GM12878 (cell line): ENCODE data around the gene ACRBP. TPM values are rescaled to one million over a fixed set of nuclear protein-coding genes. Genes with fewer than 3 reads are reported as not detected.
A peak's percentile ranks its signal among the peaks of the same experiment; 100 is the strongest.

Experiments
- BHLHE40 ChIP-seq, 2 experiments: fragments of 450-650 bp in 1 of 2; IDR thresholded peaks; 2 replicates each; pipeline ENCODE4 v1.6.1; 2011 to 2017; ENCODE audit warnings: low read depth in 2 of 2, borderline replicate concordance in 1 of 2, improper control_type of control experiment in 1 of 2, low read length in 1 of 2, mild to moderate bottlenecking in 1 of 2
- BRCA1 ChIP-seq: IDR thresholded peaks from 2 replicates; pipeline ENCODE4 v1.6.1; 2011; ENCODE audit warnings: low read depth, low read length, improper control_type of control experiment
- CHD1 ChIP-seq: IDR thresholded peaks from 2 replicates; pipeline ENCODE4 v1.6.1; 2012; ENCODE audit warnings: low read depth, low read length, improper control_type of control experiment
- EP300 ChIP-seq, 2 experiments: fragments of 150-350 bp in 1 of 2; IDR thresholded peaks; 2 replicates each; pipeline ENCODE4 v1.6.1; 2011 to 2012; ENCODE audit warnings: low read depth in 2 of 2, low read length in 2 of 2, borderline replicate concordance in 1 of 2, improper control_type of control experiment in 1 of 2, inconsistent platforms in 1 of 2; ENCODE audit not compliant: control insufficient read depth in 1 of 2
- ETV6 ChIP-seq, 2 experiments: fragments of 450-650 bp in 1 of 2; IDR thresholded peaks in 1 of 2; conservative IDR thresholded peaks in 1 of 2; 2 replicates each; pipeline ENCODE4 v1.6.1; 2014; ENCODE audit warnings: antibody characterized with exemption in 1 of 2, borderline replicate concordance in 1 of 2, low read depth in 1 of 2, mild to moderate bottlenecking in 1 of 2, moderate library complexity in 1 of 2
- FOXK2 ChIP-seq: fragments of 450-650 bp; IDR thresholded peaks from 2 replicates; pipeline ENCODE4 v1.6.1; 2017; ENCODE audit warnings: mild to moderate bottlenecking, moderate library complexity
- HCFC1 ChIP-seq: fragments of 150-350 bp; IDR thresholded peaks from 2 replicates; pipeline ENCODE4 v1.6.1; 2014; ENCODE audit warnings: low read length
- JUNB ChIP-seq: IDR thresholded peaks from 2 replicates; pipeline ENCODE4 v1.6.1; 2016; ENCODE audit warnings: antibody characterized with exemption, mild to moderate bottlenecking
- KAT2A ChIP-seq: conservative IDR thresholded peaks from 2 replicates; pipeline ENCODE4 v1.6.1; 2011; ENCODE audit warnings: low read depth, low read length; ENCODE audit not compliant: control insufficient read depth
- MTA3 ChIP-seq: IDR thresholded peaks from 2 replicates; pipeline ENCODE4 v1.6.1; 2012; ENCODE audit warnings: low read length, inconsistent platforms, borderline replicate concordance
- NR2C2 ChIP-seq: IDR thresholded peaks from 2 replicates; pipeline ENCODE4 v1.6.1; 2011; ENCODE audit warnings: borderline replicate concordance, low read depth; ENCODE audit not compliant: control insufficient read depth, insufficient read length
- NRF1 ChIP-seq: conservative IDR thresholded peaks from 2 replicates; pipeline ENCODE4 v1.6.1; 2011; ENCODE audit warnings: mild to moderate bottlenecking, low read depth, low read length, improper control_type of control experiment
- RCOR1 ChIP-seq: conservative IDR thresholded peaks from 2 replicates; pipeline ENCODE4 v1.6.1; 2012; ENCODE audit warnings: low read depth, low read length, improper control_type of control experiment
- SMC3 ChIP-seq: IDR thresholded peaks from 2 replicates; pipeline ENCODE4 v1.6.1; 2011; ENCODE audit warnings: low read length, improper control_type of control experiment, borderline replicate concordance
- SPI1 ChIP-seq: IDR thresholded peaks from 2 replicates; pipeline ENCODE4 v1.6.1; 2011; ENCODE audit warnings: low read depth, mild to moderate bottlenecking, low read length, moderate library complexity, borderline replicate concordance; ENCODE audit not compliant: insufficient read depth
- SREBF1 ChIP-seq: IDR thresholded peaks from 2 replicates; pipeline ENCODE4 v1.6.1; 2012; ENCODE audit warnings: mild to moderate bottlenecking, low read length
- TBL1XR1 ChIP-seq: IDR thresholded peaks from 2 replicates; pipeline ENCODE4 v1.6.1; 2012; ENCODE audit warnings: low read depth, low read length, improper control_type of control experiment
- ZNF24 ChIP-seq: fragments of 450-650 bp; IDR thresholded peaks from 2 replicates; pipeline ENCODE4 v1.6.1; 2017; ENCODE audit warnings: antibody characterized with exemption, mild to moderate bottlenecking
- ZNF274 ChIP-seq: IDR thresholded peaks from one replicate; pipeline ENCODE4 v1.8.0; 2011; ENCODE audit not compliant: insufficient read length, insufficient read depth
- polyA plus RNA-seq, 11 experiments: library from polyadenylated mRNA; depleted of rRNA in 4 of 11; unstranded in 6 of 11; stranded (reverse) in 5 of 11; fragments of >200 nt; fragmentation: Nextera tagmentation in 4 of 11; fragmentation: Illumina TruSeq in 1 of 11; extraction: Ambion mirVana in 4 of 11; extraction: Trizol in 1 of 11; gene quantifications; 1 replicate in 1 of 11; 2 replicates in 10 of 11; pipeline versions ENCODE4 v1.2.1 to v1.2.3, GENCODE V29; 2011 to 2016; ENCODE audit warnings: inconsistent platforms in 2 of 11, missing spikeins in 2 of 11, low read depth in 1 of 11
- total RNA-seq, 4 experiments: library from RNA; depleted of rRNA in 3 of 4; stranded (reverse); fragments of >200 nt in 3 of 4; fragmentation: Illumina TruSeq in 1 of 4; extraction: Trizol in 1 of 4; gene quantifications; 2 replicates each; pipeline versions ENCODE4 v1.2.1 to v1.2.3, GENCODE V29; 2013 to 2021
- TF ChIP-seq, protein P1 (sequence below): fragments of 450-650 bp; formaldehyde crosslinking; IDR thresholded peaks from 2 replicates; pipeline ENCODE4 v1.4.0; 2020; ENCODE audit warnings: mild to moderate bottlenecking, moderate library complexity
- TF ChIP-seq, protein P2 (sequence below): fragments of 450-650 bp; formaldehyde crosslinking; IDR thresholded peaks from 2 replicates; pipeline ENCODE4 v1.4.0; 2022; ENCODE audit warnings: mild to moderate bottlenecking, moderate library complexity
- TF ChIP-seq, protein P3 (sequence below): fragments of 450-650 bp; IDR thresholded peaks from 2 replicates; pipeline ENCODE4 v1.6.1; 2018; ENCODE audit warnings: borderline replicate concordance, mild to moderate bottlenecking; ENCODE audit not compliant: partially characterized antibody

ACRBP gene
- total and polyA plus RNA-seq, 10 of the 15 experiments (the other 5 are each of a cell fraction or from before 2014, with no cell fraction given), result 0.54 to 1.4 (median 0.87) TPM

DNA sequence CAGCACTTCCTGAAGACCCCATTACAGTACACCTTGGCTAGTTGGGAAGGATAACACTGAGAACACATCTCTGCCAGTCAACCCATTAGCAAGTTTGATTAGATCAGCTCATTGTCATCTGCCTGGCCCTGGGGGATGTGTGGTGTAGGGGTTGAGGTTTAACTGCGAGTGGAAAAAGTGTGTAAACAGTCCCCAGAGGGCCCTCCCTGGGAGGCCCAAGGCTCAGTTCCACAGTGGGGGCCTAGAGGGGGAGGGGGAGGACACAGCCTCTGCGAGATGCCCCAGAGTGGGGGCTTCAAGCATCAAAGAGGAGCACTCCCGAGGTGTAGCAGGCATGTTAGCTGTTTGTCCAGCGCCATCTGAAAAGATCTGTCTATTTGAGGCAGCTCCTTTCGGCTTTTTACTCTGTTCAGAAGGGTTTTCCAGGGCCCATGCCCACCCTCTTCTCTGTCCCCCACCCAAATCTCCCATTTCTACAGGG, 11.8 kb downstream of the ACRBP start (continued):
- TF ChIP-seq, protein P1, sequence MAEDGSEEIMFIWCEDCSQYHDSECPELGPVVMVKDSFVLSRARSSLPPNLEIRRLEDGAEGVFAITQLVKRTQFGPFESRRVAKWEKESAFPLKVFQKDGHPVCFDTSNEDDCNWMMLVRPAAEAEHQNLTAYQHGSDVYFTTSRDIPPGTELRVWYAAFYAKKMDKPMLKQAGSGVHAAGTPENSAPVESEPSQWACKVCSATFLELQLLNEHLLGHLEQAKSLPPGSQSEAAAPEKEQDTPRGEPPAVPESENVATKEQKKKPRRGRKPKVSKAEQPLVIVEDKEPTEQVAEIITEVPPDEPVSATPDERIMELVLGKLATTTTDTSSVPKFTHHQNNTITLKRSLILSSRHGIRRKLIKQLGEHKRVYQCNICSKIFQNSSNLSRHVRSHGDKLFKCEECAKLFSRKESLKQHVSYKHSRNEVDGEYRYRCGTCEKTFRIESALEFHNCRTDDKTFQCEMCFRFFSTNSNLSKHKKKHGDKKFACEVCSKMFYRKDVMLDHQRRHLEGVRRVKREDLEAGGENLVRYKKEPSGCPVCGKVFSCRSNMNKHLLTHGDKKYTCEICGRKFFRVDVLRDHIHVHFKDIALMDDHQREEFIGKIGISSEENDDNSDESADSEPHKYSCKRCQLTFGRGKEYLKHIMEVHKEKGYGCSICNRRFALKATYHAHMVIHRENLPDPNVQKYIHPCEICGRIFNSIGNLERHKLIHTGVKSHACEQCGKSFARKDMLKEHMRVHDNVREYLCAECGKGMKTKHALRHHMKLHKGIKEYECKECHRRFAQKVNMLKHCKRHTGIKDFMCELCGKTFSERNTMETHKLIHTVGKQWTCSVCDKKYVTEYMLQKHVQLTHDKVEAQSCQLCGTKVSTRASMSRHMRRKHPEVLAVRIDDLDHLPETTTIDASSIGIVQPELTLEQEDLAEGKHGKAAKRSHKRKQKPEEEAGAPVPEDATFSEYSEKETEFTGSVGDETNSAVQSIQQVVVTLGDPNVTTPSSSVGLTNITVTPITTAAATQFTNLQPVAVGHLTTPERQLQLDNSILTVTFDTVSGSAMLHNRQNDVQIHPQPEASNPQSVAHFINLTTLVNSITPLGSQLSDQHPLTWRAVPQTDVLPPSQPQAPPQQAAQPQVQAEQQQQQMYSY (CRISPR knock-in tag), result 0 out of 2 replicates have a peak, but pooled peaks have one; percentile 9
- TF ChIP-seq JUNB (no peak), KAT2A (no peak), CHD1 (no peak), NR2C2 (no peak), FOXK2 (no peak), TBL1XR1 (no peak), RCOR1 (no peak), BRCA1 (no peak), HCFC1 (no peak), EP300 (IDR thresholded peaks at IDR 0.05; ENCODE audit: borderline replicate concordance in 1 of 2, control insufficient read depth in 1 of 2, low read depth in 2 of 2, low read length in 2 of 2) (peak; percentile 83 to 91; a peak in 3 of 4 replicates), ETV6 (conservative IDR thresholded peaks at IDR 0.05 in 1 of 2, IDR thresholded peaks at IDR 0.05 in 1 of 2; ENCODE audit: borderline replicate concordance in 1 of 2, low read depth in 1 of 2) (no peak), SMC3 (no peak), NRF1 (no peak), SPI1 (peak; percentile 20; the same call in 1 of the 2 replicates), BHLHE40 (IDR thresholded peaks at IDR 0.05; ENCODE audit: borderline replicate concordance in 1 of 2, low read depth in 2 of 2, low read length in 1 of 2) (peak; percentile 66 to 69; a peak in 2 of 4 replicates), ZNF274 (no peak), SREBF1 (no peak), MTA3 (no peak), ZNF24 (0 out of 2 replicates have a peak, but pooled peaks have one; percentile 9)
- TF ChIP-seq, protein P2, sequence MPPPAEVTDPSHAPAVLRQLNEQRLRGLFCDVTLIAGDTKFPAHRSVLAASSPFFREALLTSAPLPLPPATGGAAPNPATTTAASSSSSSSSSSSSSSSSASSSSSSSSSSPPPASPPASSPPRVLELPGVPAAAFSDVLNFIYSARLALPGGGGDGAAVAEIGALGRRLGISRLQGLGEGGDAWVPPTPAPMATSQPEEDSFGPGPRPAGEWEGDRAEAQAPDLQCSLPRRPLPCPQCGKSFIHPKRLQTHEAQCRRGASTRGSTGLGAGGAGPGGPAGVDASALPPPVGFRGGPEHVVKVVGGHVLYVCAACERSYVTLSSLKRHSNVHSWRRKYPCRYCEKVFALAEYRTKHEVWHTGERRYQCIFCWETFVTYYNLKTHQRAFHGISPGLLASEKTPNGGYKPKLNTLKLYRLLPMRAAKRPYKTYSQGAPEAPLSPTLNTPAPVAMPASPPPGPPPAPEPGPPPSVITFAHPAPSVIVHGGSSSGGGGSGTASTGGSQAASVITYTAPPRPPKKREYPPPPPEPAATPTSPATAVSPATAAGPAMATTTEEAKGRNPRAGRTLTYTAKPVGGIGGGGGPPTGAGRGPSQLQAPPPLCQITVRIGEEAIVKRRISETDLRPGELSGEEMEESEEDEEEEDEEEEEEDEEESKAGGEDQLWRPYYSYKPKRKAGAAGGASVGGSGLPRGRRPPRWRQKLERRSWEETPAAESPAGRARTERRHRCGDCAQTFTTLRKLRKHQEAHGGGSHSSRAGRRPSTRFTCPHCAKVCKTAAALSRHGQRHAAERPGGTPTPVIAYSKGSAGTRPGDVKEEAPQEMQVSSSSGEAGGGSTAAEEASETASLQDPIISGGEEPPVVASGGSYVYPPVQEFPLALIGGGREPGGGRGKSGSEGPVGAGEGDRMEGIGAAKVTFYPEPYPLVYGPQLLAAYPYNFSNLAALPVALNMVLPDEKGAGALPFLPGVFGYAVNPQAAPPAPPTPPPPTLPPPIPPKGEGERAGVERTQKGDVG, result no peak
- TF ChIP-seq, protein P3, sequence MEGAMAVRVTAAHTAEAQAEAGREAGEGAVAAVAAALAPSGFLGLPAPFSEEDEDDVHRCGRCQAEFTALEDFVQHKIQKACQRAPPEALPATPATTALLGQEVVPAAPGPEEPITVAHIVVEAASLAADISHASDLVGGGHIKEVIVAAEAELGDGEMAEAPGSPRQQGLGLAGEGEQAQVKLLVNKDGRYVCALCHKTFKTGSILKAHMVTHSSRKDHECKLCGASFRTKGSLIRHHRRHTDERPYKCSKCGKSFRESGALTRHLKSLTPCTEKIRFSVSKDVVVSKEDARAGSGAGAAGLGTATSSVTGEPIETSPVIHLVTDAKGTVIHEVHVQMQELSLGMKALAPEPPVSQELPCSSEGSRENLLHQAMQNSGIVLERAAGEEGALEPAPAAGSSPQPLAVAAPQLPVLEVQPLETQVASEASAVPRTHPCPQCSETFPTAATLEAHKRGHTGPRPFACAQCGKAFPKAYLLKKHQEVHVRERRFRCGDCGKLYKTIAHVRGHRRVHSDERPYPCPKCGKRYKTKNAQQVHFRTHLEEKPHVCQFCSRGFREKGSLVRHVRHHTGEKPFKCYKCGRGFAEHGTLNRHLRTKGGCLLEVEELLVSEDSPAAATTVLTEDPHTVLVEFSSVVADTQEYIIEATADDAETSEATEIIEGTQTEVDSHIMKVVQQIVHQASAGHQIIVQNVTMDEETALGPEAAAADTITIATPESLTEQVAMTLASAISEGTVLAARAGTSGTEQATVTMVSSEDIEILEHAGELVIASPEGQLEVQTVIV, result no peak
